Measurements from ENCODE around the gene FAF2.
"Not testable (repeated sequence)": the region's sequence is repeated elsewhere in the genome, so short reads cannot be mapped to it uniquely, and the experiment has no call there.

Gene FAF2

DNA sequence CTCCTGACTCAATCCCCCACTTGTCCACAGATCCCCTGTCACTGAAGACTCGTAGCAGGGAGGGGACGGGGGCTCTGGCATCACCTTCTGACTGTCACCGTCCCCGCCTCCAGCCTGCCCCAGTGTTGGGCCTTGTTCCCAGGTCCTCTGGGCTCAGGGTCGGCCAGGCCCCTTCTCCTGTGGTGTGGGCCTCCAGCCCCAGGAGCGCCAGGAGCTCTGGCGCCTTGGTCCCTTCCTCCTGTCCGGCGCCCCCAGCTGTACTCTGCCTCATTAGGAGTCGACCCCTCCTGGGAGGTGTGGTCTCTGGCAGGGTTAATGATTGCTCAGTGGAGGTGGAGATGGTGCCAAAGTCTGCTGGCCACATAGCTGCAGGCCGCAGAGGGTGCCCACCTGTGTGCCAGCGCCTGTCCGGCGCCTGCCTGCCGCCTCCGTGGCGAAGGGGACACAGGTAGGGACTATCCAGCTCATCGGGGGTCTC lies 100.8 kb downstream of the FAF2 start, which contains the start of gene CDHR2:
Gene CDHR2, plus strand, starts transcription at position 376 of the 478 bp plus-strand sequence. CDS start 16,011 bp downstream, outside the sequence.
- DNase-seq, result no peak

- DNase-seq, result no peak
Observed at GRCh38 chr5:176549871-176550270, 101.7 kb downstream of the FAF2 start.

- DNase-seq, result no peak
Observed at GRCh38 chr5:176550275-176550831, 102.2 kb downstream of the FAF2 start.

DNA sequence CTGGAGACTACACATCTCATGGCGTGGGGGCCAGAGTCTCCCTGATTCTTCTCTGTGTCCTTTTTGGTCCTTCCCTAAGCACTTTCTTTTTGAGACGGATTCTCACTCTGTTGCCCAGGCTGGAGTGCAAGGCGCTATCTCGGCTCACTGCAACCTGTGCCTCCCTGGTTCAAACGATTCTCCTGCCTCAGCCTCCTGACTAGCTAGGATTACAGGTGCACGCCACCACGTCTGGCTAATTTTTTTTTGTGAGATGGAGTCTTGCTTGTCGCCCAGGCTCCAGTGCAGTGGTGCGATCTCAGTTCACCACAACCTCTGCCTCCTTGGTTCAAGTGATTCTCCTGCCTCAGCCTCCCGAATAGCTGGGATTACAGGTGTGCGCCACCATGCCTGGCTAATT lies 102.8 kb downstream of the FAF2 start:
- DNase-seq, result not testable (repeated sequence)

GRCh38 chr5:176552332-176552869 lies 104.2 kb downstream of the FAF2 start:
- DNase-seq, result no peak

DNA sequence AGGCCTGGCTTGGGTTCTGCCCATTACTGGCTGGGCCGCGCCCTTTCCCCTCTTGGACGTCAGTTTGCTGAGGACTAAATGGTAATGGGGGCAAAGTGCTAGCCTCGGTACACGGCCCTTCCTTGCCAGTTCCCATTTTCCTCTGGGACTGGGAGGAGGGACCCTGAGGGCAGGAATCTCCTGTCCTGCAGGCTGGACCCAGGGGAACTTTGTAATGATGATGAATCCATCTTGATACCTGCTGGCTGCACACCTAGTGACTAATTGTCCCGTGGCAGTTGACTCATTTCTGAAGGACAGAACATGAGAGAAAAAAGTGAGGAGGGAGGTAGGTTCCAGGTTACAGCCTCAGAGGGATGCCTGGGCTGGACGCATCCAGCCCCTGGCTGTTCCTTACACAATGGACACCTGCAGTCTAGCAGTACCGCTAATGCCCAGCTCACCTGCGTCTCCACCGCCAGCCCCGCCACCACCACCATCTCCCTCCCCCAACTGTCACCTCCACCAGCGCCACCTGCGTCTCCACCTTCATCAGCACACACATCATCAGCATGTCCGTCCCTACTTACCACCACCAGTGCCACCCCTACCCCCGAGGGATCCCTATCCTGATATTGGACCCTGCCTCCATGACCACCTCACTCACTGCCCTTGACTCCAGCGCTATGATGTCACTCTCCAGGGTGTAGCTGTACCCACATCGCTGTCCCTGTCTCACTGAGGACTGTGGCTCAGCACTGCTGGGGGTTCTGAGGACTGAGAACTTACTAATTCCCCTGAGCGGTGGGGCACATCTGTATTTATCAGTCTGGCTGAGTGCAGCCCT lies 105.3 kb downstream of the FAF2 start:
- DNase-seq, result no peak

- DNase-seq, result no peak
Observed at GRCh38 chr5:176557846-176558245, 109.7 kb downstream of the FAF2 start.

All from NCI-H526 (cell line).